Testis (tissue), 3 donors: ENCODE measurements around the gene NOVA2. TPM values are rescaled to one million over a fixed set of nuclear protein-coding genes. Genes with fewer than 3 reads are reported as not detected.

Experiments
- DNase-seq: peaks from one replicate; pipeline ENCODE4 v3.0.0-alpha.2; 2019
- H3K27ac ChIP-seq, 2 donors: fragments of 200-600 bp; sonication (generic); one replicate each; pipeline ENCODE4 v1.5.1; 2019
- H3K27me3 ChIP-seq: fragments of 200-600 bp; sonication (generic); one replicate; pipeline ENCODE4 v1.5.1; 2019
- H3K36me3 ChIP-seq: fragments of 200-600 bp; sonication (generic); one replicate; pipeline ENCODE4 v1.5.1; 2017; ENCODE audit warnings: low read depth; ENCODE audit errors: missing control alignments
- H3K4me1 ChIP-seq: fragments of 200-600 bp; sonication (generic); one replicate; pipeline ENCODE4 v1.5.1; 2019
- H3K4me3 ChIP-seq, 2 donors: fragments of 200-600 bp; sonication (generic); one replicate each; pipeline ENCODE4 v1.5.1; 2017 to 2019
- H3K9me3 ChIP-seq: fragments of 200-600 bp; sonication (generic); one replicate; pipeline ENCODE4 v1.5.1; 2017
- POLR2A ChIP-seq: fragments of 450-650 bp; IDR thresholded peaks from one replicate; pipeline ENCODE4 v1.6.1; 2017; ENCODE audit warnings: antibody characterized with exemption, mild to moderate bottlenecking, moderate library complexity
- WGBS, 2 donors: methylation state at CpG; one replicate each; pipeline ENCODE4 v1.1.5; 2018; 5-methylcytosine and 5-hydroxymethylcytosine counted together
- intact Hi-C: fragments of 100-400 bp; cut with DNase I; formaldehyde crosslinking; loops from one replicate; pipeline ENCODE4 v1.15.1; 2023; ENCODE audit warnings: low total_unique reads
- polyA plus RNA-seq: library from polyadenylated mRNA; stranded (reverse); fragments of 350-450 nt; fragmentation: Illumina TruSeq; extraction: RNeasy Lipid Tissue Mini Kit (QIAGEN cat#74804); gene quantifications from one replicate; pipeline ENCODE4 v1.2.3, GENCODE V29; 2014; ENCODE audit warnings: low read depth, low replicate concordance; ENCODE audit not compliant: insufficient read depth
- total RNA-seq, 2 donors: library from RNA; depleted of rRNA; stranded (reverse); fragments of >200 nt; gene quantifications; one replicate each; pipeline ENCODE4 v1.2.3, GENCODE V29; 2016
- TF ChIP-seq, protein P1 (sequence below), 3 experiments: fragments of 450-650 bp in 2 of 3; fragments of 200-600 bp in 1 of 3; sonication (generic) in 1 of 3; IDR thresholded peaks; one replicate each; pipeline ENCODE4 v1.5.1; 2016 to 2019; ENCODE audit warnings: antibody characterized with exemption in 3 of 3, mild to moderate bottlenecking in 2 of 3, moderate library complexity in 1 of 3

Gene NOVA2
- total and polyA plus RNA-seq, 3 donors from 2014 or later: 3.0 to 5.7 (median 3.1) TPM

DNA sequence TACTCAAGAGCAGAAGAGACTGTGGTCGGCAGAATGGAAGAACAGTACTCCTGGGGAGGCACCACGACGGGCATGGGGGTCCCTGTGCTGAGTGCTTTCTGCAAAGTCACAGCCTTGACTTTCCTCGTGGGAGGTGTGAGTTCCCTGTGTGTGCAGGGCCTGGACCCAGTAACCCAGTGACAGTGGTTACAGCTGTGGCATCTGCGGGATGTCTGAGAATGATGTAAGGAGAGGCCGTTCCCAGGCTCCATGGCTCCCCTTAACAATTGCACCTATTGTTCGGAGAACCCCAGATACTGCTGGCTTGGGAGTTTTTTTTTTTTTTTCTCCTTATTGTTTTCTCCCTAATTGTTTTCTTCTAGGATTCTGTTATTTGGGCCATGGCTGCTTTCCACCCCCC is 54.0 kb downstream of the NOVA2 start:
- Histone ChIP-seq H3K4me3 (no peak overlapping the region), H3K27ac (no peak overlapping the region), H3K36me3 (no peaks in the 10 kb centered on the region), H3K4me1 (no peaks in the 10 kb centered on the region), H3K27me3 (no peaks in the 10 kb centered on the region), H3K9me3 (no peaks in the 10 kb centered on the region)
- no peak for DNase-seq
- intact Hi-C loops: no loop called here
- WGBS, 2 donors: 32 to 46% methylated on average over 7 of the region's 7 CpGs
- TF ChIP-seq POLR2A: no peak
- TF ChIP-seq, protein P1, sequence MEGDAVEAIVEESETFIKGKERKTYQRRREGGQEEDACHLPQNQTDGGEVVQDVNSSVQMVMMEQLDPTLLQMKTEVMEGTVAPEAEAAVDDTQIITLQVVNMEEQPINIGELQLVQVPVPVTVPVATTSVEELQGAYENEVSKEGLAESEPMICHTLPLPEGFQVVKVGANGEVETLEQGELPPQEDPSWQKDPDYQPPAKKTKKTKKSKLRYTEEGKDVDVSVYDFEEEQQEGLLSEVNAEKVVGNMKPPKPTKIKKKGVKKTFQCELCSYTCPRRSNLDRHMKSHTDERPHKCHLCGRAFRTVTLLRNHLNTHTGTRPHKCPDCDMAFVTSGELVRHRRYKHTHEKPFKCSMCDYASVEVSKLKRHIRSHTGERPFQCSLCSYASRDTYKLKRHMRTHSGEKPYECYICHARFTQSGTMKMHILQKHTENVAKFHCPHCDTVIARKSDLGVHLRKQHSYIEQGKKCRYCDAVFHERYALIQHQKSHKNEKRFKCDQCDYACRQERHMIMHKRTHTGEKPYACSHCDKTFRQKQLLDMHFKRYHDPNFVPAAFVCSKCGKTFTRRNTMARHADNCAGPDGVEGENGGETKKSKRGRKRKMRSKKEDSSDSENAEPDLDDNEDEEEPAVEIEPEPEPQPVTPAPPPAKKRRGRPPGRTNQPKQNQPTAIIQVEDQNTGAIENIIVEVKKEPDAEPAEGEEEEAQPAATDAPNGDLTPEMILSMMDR (IDR thresholded peaks at IDR 0.05): no peak

GRCh38 chr19:45918721-45919120 is 54.9 kb downstream of the NOVA2 start:
- TF ChIP-seq, protein P1 (IDR thresholded peaks at IDR 0.05): no peak
- DNase-seq: no peak
- intact Hi-C loops: no loop called here
- no peak overlapping the region for H3K4me3 ChIP-seq
- H3K27ac ChIP-seq: no peak overlapping the region
- H3K9me3 ChIP-seq: no peaks in the 10 kb centered on the region
- H3K36me3 ChIP-seq: no peaks in the 10 kb centered on the region
- H3K4me1 ChIP-seq: no peaks in the 10 kb centered on the region
- 76% methylated on average over 4 of the region's 4 CpGs for WGBS, 2 donors
- no peaks in the 10 kb centered on the region for H3K27me3 ChIP-seq

DNA sequence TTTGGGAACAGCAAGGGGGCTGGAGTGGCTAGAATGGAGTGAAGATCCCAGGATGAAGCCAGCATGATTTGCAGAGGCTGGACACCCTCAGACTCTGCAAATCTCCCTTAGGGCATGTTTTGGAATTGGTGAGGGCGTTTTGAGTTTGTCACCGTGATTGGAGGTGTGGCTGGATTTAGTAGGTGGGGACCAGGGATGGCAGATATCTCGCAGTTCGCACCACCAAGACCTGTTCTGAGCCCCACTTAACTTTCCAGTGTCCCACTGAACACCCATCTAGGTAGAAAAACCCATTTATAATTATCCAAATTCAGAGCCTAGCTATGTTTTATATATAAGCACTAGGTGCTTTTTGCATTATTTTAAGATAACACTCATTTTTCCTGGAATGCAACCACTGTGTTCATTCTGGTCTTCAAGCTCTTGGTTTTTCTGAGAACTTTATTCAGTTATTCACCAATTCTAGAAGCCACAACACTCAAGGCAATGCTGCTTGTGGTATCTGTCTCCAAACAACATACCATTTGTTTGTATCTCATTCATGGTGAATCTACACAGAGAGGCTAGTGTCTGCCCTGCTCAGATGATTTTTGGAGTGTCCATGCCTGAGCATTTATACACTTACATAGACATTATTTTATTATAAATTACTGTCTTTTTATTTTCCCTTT is 56.1 kb downstream of the NOVA2 start:
- no peak overlapping the region for H3K4me3 ChIP-seq
- DNase-seq: no peak
- no peaks in the 10 kb centered on the region for H3K36me3 ChIP-seq
- no peak for TF ChIP-seq POLR2A
- TF ChIP-seq, protein P1 (IDR thresholded peaks at IDR 0.05): no peak
- intact Hi-C loops: no loop called here
- H3K4me1 ChIP-seq: no peaks in the 10 kb centered on the region
- WGBS, 2 donors: 68 to 72% methylated on average over 4 of the region's 4 CpGs
- no peak overlapping the region for H3K27ac ChIP-seq
- H3K27me3 ChIP-seq: no peaks in the 10 kb centered on the region
- H3K9me3 ChIP-seq: no peaks in the 10 kb centered on the region

- intact Hi-C loops: no loop called here
- 42 to 58% methylated on average over 5 to 41 of the region's 44 CpGs for WGBS, 2 donors
- peak within 1 kb of the TSS in 1 of 2 donors; percentile 14 for H3K4me3 ChIP-seq
- H3K4me1 ChIP-seq: no peaks in the 10 kb centered on the region
- no peaks in the 10 kb centered on the region for H3K27me3 ChIP-seq
- DNase-seq: no peak
- no peak for TF ChIP-seq POLR2A
- TF ChIP-seq, protein P1 (IDR thresholded peaks at IDR 0.05): no peak
- no peaks in the 10 kb centered on the region for H3K36me3 ChIP-seq
- H3K9me3 ChIP-seq: no peaks in the 10 kb centered on the region
- H3K27ac ChIP-seq: no peak within 1 kb of the TSS
These were observed 59.5 kb downstream of the NOVA2 start, which contains the start of gene NANOS2 for GRCh38 chr19:45913874-45914830. NANOS2 (minus strand) TSS chr19:45914778; CDS start chr19:45914693, 85 bp downstream.
